ENCODE results near the gene PTGFRN.

GRCh38 chr1:116942344-116942743, 32.6 kb downstream of the PTGFRN start:
- TF ChIP-seq MEIS2 (IDR thresholded peaks at IDR 0.05; ENCODE audit: partially characterized antibody) = no peak
- TF ChIP-seq HNRNPK (IDR thresholded peaks at IDR 0.05; ENCODE audit: low read depth, low read length, poor library complexity, severe bottlenecking) = no peak
- no peak for TF ChIP-seq CREB3 (tag; conservative IDR thresholded peaks at IDR 0.05; ENCODE audit: low read depth)
- no peak for TF ChIP-seq ZZZ3 (IDR thresholded peaks at IDR 0.05)
- no peak for TF ChIP-seq NEUROD1 (IDR thresholded peaks at IDR 0.05; ENCODE audit: borderline replicate concordance, low read depth, low read length, partially characterized antibody)
- no peak for TF ChIP-seq CHD4 (IDR thresholded peaks at IDR 0.05; ENCODE audit: insufficient read depth, insufficient replicate concordance, low read depth, low read length, poor library complexity, severe bottlenecking)
- TF ChIP-seq SFPQ (IDR thresholded peaks at IDR 0.05; ENCODE audit: low read depth, low read length) = no peak
- no peak for TF ChIP-seq CTCF (IDR thresholded peaks at IDR 0.05 in 2 of 3, conservative IDR thresholded peaks at IDR 0.05 in 1 of 3; ENCODE audit: insufficient read depth in 2 of 3, low read depth in 1 of 3, low read length in 3 of 3)
- TF ChIP-seq PRDM10 (IDR thresholded peaks at IDR 0.05; ENCODE audit: partially characterized antibody) = no peak
- TF ChIP-seq FOXJ3 (CRISPR knock-in tag; IDR thresholded peaks at IDR 0.05) = no peak
- TF ChIP-seq SMARCC2 (IDR thresholded peaks at IDR 0.05; ENCODE audit: low read depth) = no peak
- TF ChIP-seq ZBTB40 (IDR thresholded peaks at IDR 0.05) = no peak
- TF ChIP-seq ZBTB40 (CRISPR knock-in tag; IDR thresholded peaks at IDR 0.05) = no peak
